ENCODE data around the gene TBC1D2B. TPM values are rescaled to one million over a fixed set of nuclear protein-coding genes. Genes with fewer than 3 reads are reported as not detected.
"Not testable (repeated sequence)": the region's sequence is repeated elsewhere in the genome, so short reads cannot be mapped to it uniquely, and the experiment has no call there.

TBC1D2B gene
- polyA plus RNA-seq, 1 experiment = 39.8 TPM

DNA sequence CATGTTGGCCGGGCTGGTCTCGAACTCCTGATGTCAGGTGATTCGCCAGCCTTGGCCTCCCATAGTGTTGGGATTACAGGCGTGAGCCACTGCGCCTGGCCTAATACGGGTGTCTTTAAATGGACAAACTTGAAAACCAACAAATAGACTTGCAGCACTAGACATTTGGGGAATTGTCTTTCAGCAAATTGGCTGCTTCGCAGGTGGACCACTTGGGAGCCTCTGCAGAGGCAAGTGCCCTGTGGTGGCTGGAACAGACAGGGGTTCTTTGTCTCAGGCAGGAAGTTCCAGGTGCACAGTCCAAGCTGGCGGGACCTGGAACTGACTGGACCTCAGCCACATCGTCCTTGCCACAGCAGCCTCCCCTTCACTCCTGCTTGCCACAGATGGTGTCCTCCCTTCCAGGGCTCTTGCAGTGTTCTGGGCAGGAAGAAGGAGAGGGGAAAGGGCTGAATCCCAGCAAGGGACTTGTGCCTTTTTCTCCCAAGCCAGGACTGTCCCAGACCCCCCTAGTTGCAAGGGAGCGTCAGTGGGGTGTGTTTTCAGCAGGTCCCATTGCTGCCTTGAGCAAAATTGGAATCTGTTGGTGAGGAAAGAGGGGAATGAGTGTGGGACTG lies 94.3 kb downstream of the TBC1D2B start:
- ChIA-PET POLR2A (no interaction called here), CTCF (interaction anchor here (0.7 to 2.3 kb wide), 2 partner anchors 125 to 184 kb away, joined by 3 to 10 read pairs; no protein-coding TSS in a partner anchor)
- TF ChIP-seq CTCF (IDR thresholded peaks at IDR 0.05; ENCODE audit: insufficient read depth, low read depth, low read length) = no peak
- no peaks in the 10 kb centered on the region for H3K36me3 ChIP-seq (ENCODE audit: control insufficient read depth, insufficient read depth, low read length)
- H3K27me3 ChIP-seq (ENCODE audit: control insufficient read depth, insufficient read depth, low read length) = no peaks in the 10 kb centered on the region
- DNase-seq (ENCODE audit: low read depth) = no peak
- no peak overlapping the region for H3K4me3 ChIP-seq (ENCODE audit: low read depth, low read length)

- no peaks in the 10 kb centered on the region for H3K36me3 ChIP-seq (ENCODE audit: control insufficient read depth, insufficient read depth, low read length)
- CTCF ChIA-PET = interaction anchor here (2.0 to 2.3 kb wide), 2 partner anchors 15 to 127 kb away, joined by 5 to 11 read pairs; no protein-coding TSS in a partner anchor
- POLR2A ChIA-PET = no interaction called here
- H3K4me3 ChIP-seq (ENCODE audit: low read depth, low read length) = no peak overlapping the region
- no peak for TF ChIP-seq CTCF (IDR thresholded peaks at IDR 0.05; ENCODE audit: insufficient read depth, low read depth, low read length)
- no peaks in the 10 kb centered on the region for H3K27me3 ChIP-seq (ENCODE audit: control insufficient read depth, insufficient read depth, low read length)
- DNase-seq (ENCODE audit: low read depth) = no peak
These were observed 95.4 kb downstream of the TBC1D2B start for GRCh38 chr15:77982127-77982490.

GRCh38 chr15:77981281-77982126 lies 96.0 kb downstream of the TBC1D2B start:
- no peak for TF ChIP-seq CTCF (IDR thresholded peaks at IDR 0.05; ENCODE audit: insufficient read depth, low read depth, low read length)
- ChIA-PET POLR2A (no interaction called here), CTCF (interaction anchor here (2.0 to 2.3 kb wide), 2 partner anchors 14 to 127 kb away, joined by 5 to 11 read pairs; no protein-coding TSS in a partner anchor)
- no peak overlapping the region for H3K4me3 ChIP-seq (ENCODE audit: low read depth, low read length)
- H3K36me3 ChIP-seq (ENCODE audit: control insufficient read depth, insufficient read depth, low read length) = no peaks in the 10 kb centered on the region
- DNase-seq (ENCODE audit: low read depth) = no peak
- no peaks in the 10 kb centered on the region for H3K27me3 ChIP-seq (ENCODE audit: control insufficient read depth, insufficient read depth, low read length)

GRCh38 chr15:77980674-77981073 lies 96.8 kb downstream of the TBC1D2B start:
- POLR2A ChIA-PET; H3K27me3 ChIP-seq (ENCODE audit: control insufficient read depth, insufficient read depth, low read length); H3K36me3 ChIP-seq (ENCODE audit: control insufficient read depth, insufficient read depth, low read length); DNase-seq (ENCODE audit: low read depth); H3K4me3 ChIP-seq (ENCODE audit: low read depth, low read length): not testable (repeated sequence)
- CTCF ChIA-PET = interaction anchor here (2.0 to 2.3 kb wide), 2 partner anchors 13 to 128 kb away, joined by 5 to 11 read pairs; no protein-coding TSS in a partner anchor

- TF ChIP-seq CTCF (IDR thresholded peaks at IDR 0.05; ENCODE audit: insufficient read depth, low read depth, low read length) = no peak
- no peak for DNase-seq (ENCODE audit: low read depth)
- Histone ChIP-seq H3K4me3 (ENCODE audit: low read depth, low read length) (no peak overlapping the region), H3K27me3 (ENCODE audit: control insufficient read depth, insufficient read depth, low read length) (no peaks in the 10 kb centered on the region), H3K36me3 (ENCODE audit: control insufficient read depth, insufficient read depth, low read length) (no peaks in the 10 kb centered on the region)
- CTCF ChIA-PET = interaction anchor here (0.5 to 2.3 kb wide), 3 partner anchors 13 to 129 kb away, joined by 3 to 11 read pairs (median 5); no protein-coding TSS in a partner anchor
- POLR2A ChIA-PET = no interaction called here
These were observed 97.4 kb downstream of the TBC1D2B start for GRCh38 chr15:77980098-77980497.

DNA sequence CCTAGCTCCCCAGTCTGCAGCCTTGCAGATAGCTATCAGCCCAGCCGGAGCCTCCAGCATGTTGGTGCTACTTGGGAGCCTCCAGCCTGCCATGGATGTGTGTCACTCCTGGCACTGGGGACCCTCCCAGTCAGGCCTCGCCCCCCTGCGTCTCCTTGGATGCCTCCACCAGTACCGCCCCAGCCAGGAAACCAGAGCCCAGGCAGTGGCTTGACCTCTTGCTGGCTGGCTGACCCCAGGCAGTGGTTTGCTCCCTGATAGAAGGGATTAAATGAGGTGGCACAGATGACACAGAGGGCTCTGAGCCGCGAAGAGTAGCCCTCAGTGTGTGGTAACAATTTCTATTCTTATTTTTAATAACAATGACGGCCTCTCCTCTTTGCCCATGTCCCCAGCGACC lies 98.4 kb downstream of the TBC1D2B start:
- H3K4me3 ChIP-seq (ENCODE audit: low read depth, low read length); DNase-seq (ENCODE audit: low read depth); H3K27me3 ChIP-seq (ENCODE audit: control insufficient read depth, insufficient read depth, low read length); POLR2A ChIA-PET; H3K36me3 ChIP-seq (ENCODE audit: control insufficient read depth, insufficient read depth, low read length): not testable (repeated sequence)
- CTCF ChIA-PET = interaction anchor here (1.2 kb wide), 1 partner anchor 13 kb away, joined by 3 read pairs; no protein-coding TSS in a partner anchor

DNA sequence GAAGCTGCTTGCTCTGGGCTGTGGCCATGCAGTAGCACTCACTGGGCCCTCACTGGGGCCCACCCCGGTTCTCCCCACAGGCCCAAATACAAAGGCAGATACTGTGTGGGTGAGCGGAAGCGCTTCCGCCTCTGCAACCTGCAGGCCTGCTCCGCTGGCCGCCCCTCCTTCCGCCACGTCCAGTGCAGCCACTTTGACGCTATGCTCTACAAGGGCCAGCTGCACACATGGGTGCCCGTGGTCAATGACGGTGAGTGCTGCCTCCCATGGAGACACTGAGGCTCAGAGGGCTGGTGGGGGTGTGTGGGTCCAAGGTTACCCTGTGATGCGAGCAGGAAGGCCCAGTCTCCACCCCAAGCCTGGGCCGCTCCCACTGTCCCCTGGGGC lies 98.8 kb downstream of the TBC1D2B start:
- DNase-seq (ENCODE audit: low read depth); H3K4me3 ChIP-seq (ENCODE audit: low read depth, low read length); H3K27me3 ChIP-seq (ENCODE audit: control insufficient read depth, insufficient read depth, low read length); POLR2A ChIA-PET; H3K36me3 ChIP-seq (ENCODE audit: control insufficient read depth, insufficient read depth, low read length): not testable (repeated sequence)
- CTCF ChIA-PET = interaction anchor here (1.2 kb wide), 1 partner anchor 12 kb away, joined by 3 read pairs; no protein-coding TSS in a partner anchor

DNA sequence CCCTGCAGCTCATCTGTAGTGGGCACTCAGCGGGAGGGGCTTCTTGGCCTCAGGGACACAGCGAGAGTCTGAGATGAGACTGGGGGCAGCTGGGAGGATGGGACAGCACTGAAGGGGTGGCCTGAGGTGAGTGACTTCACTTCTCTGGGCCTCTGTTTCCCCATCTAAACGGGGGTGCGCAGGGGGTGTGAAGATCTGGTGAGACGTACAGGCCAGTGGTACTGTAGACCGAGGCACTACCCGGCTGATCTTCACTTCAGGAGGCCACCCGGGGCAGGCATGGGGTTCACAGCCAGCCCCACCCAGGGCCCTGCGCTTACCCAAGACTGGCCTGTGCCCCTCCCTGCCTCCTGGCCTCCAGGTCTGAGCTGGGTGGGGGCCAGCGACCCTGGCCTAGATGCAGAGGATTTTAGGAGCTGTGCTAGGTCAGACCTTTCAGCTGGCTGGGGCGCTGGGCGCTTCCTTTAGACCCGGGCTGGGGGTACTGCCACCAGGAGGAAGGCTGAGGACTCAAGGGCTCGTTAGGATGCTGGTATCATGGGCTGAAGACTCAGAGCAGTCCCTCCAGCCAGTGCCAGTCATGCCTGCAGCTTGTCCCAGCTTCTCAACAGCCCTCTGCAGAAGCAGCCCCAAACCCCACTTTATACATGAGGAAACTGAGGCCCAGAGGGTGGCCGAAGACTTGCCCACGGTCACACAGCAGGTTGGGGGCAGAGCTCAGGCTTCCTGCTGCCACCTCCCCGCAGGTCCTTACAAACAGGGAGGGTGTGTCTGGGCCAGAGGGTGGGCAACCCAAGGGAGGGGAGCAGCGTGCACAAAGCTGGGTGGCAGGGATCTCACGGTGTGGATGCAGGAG lies 99.4 kb downstream of the TBC1D2B start:
- H3K36me3 ChIP-seq (ENCODE audit: control insufficient read depth, insufficient read depth, low read length); POLR2A ChIA-PET; H3K4me3 ChIP-seq (ENCODE audit: low read depth, low read length); H3K27me3 ChIP-seq (ENCODE audit: control insufficient read depth, insufficient read depth, low read length); DNase-seq (ENCODE audit: low read depth): not testable (repeated sequence)
- CTCF ChIA-PET = interaction anchor here (1.2 to 2.2 kb wide), 2 partner anchors 12 to 130 kb away, joined by 3 to 7 read pairs; no protein-coding TSS in a partner anchor
